OCI-LY7 (cell line): ENCODE results near the gene IL21R. TPM values are rescaled to one million over a fixed set of nuclear protein-coding genes. Genes with fewer than 3 reads are reported as not detected.

Experiments
- BruUV-seq: library from RNA; stranded (reverse); fragments of 400-500 nt; replicated peaks from 2 replicates; lab custom pipeline; 2021; lab: Mats Ljungman, UMichigan
- CTCF ChIA-PET: fragments of 300-600 bp; sonication (Branson Sonifier 250); formaldehyde crosslinking; loops from one replicate; lab custom pipeline; 2022; ENCODE audit warnings: antibody characterized with exemption; ENCODE audit not compliant: unreplicated experiment; lab: Charles Lee
- POLR2A ChIA-PET: fragments of 300-600 bp; sonication (Branson Sonifier 250); formaldehyde crosslinking; loops from one replicate; lab custom pipeline; 2022; ENCODE audit warnings: antibody characterized with exemption; lab: Charles Lee
- DNase-seq: peaks from one replicate; pipeline ENCODE4 v3.0.0-alpha.2; 2015; ENCODE audit warnings: low spot score
- H2AFZ ChIP-seq: fragments of 200-600 bp; sonication (generic), shearing (Covaris generic); 2 replicates; pipeline ENCODE4 v1.6.1; 2014; ENCODE audit warnings: mild to moderate bottlenecking, antibody characterized with exemption, low read length, moderate library complexity
- H3K27ac ChIP-seq: fragments of 200-600 bp; sonication (generic); 2 replicates; pipeline ENCODE4 v1.5.1; 2014; ENCODE audit warnings: mixed run types, low read depth, mild to moderate bottlenecking, moderate library complexity, low read length, inconsistent platforms; ENCODE audit not compliant: poor library complexity, severe bottlenecking
- H3K36me3 ChIP-seq: fragments of 200-600 bp; sonication (generic); 2 replicates; pipeline ENCODE4 v1.6.1; 2014; ENCODE audit warnings: mild to moderate bottlenecking, antibody characterized with exemption, low read length, moderate library complexity, mixed read lengths; ENCODE audit not compliant: insufficient read depth
- H3K4me1 ChIP-seq: fragments of 200-600 bp; sonication (generic); 2 replicates; pipeline ENCODE4 v1.5.1; 2014; ENCODE audit warnings: mild to moderate bottlenecking, low read length; ENCODE audit not compliant: insufficient read depth, poor library complexity, severe bottlenecking
- H3K4me2 ChIP-seq: fragments of 200-600 bp; sonication (generic); 2 replicates; pipeline ENCODE4 v1.6.1; 2014; ENCODE audit warnings: mild to moderate bottlenecking, low read length
- H3K4me3 ChIP-seq: fragments of 200-600 bp; sonication (generic); 2 replicates; pipeline ENCODE4 v1.5.1; 2014; ENCODE audit warnings: mild to moderate bottlenecking, low read depth, low read length; ENCODE audit not compliant: poor library complexity, severe bottlenecking
- H3K79me2 ChIP-seq: fragments of 200-600 bp; sonication (generic); 2 replicates; pipeline ENCODE4 v1.6.1; 2016; ENCODE audit warnings: low read depth, mild to moderate bottlenecking, low read length, moderate library complexity, mixed read lengths; ENCODE audit not compliant: insufficient read depth
- H3K9me2 ChIP-seq: fragments of 200-600 bp; sonication (generic); 2 replicates; pipeline ENCODE4 v1.6.1; 2016; ENCODE audit warnings: mild to moderate bottlenecking, low read length, mixed read lengths; ENCODE audit not compliant: insufficient read depth
- H3K9me3 ChIP-seq: fragments of 200-600 bp; sonication (generic); 2 replicates; pipeline ENCODE4 v1.6.1; 2014; ENCODE audit warnings: mild to moderate bottlenecking, mixed run types, low read length, mixed read lengths
- H4K20me1 ChIP-seq: fragments of 200-600 bp; sonication (generic); 2 replicates; pipeline ENCODE4 v1.6.1; 2014; ENCODE audit warnings: mild to moderate bottlenecking, antibody characterized with exemption, low read length, moderate library complexity, mixed read lengths; ENCODE audit not compliant: insufficient read depth
- EZH2phosphoT487 ChIP-seq: fragments of 200-600 bp; sonication (generic); IDR thresholded peaks from 2 replicates; pipeline ENCODE4 v1.6.1; 2018; ENCODE audit warnings: low read depth, borderline replicate concordance, mild to moderate bottlenecking, mixed run types, antibody characterized with exemption, low read length, moderate library complexity, mixed read lengths
- intact Hi-C: fragments of 100-400 bp; cut with micrococcal nuclease; formaldehyde crosslinking; loops from one replicate; pipeline ENCODE4 v1.10.0; 2022; ENCODE audit not compliant: unreplicated experiment
- total RNA-seq, 2 experiments: library from RNA; depleted of rRNA in 1 of 2; stranded (reverse); fragments of >200 nt in 1 of 2; shearing (Covaris generic) in 1 of 2; gene quantifications; 2 replicates each; pipeline ENCODE4 v1.2.3, GENCODE V29; 2014 to 2022
- TF ChIP-seq, protein P1 (sequence below): fragments of 200-600 bp; sonication (generic); conservative IDR thresholded peaks from 2 replicates; pipeline ENCODE4 v1.5.1; 2014; ENCODE audit warnings: mild to moderate bottlenecking, antibody characterized with exemption, low read length, moderate library complexity, mixed read lengths

The IL21R gene
- total RNA-seq, 2 experiments from 2014 or later: 10.0 to 47.0 TPM

DNA sequence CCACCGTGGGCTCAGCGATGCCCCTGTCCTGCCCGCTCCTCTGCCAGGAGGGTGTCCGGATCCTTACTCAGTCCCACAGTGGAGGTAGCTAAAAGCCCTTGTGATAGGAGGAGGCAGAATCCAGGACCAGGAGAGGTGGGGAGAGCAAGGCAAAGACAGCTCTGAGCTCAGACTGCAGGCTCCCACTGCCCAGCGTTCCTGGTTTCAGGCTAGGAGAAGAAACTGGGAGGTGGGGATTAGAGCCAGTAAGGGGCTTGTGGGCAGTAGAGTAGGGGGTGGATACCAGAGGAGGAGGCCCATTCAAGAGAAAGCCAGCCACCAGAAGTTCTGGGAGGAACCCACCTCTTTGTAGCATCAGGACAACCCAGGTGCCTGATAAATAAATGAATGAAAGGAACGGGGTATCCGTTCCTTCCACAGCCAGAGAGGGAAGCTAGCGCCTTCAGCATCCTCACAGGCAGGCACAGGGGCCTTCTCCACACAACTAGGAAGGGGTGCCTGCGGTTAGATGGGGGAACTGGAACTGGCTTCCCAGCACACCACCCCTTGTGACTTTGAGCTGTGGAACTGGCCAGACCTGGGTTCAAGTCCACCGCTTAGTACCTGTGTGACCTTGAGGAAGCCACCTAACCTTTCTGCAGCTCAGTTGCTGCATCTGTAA lies 2.3 kb downstream of the IL21R start:
- Histone ChIP-seq H3K36me3 (peaks cover 7% of the 10 kb centered on the region), H3K4me1 (peaks cover 93% of the 10 kb centered on the region), H3K4me3 (peak overlapping the region; percentile 74), H2AFZ (no peak overlapping the region), H3K9me3 (peaks cover under 1% of the 10 kb centered on the region; the same call in 1 of the 2 replicates), H3K79me2 (peaks cover 21% of the 10 kb centered on the region), H4K20me1 (no peaks in the 10 kb centered on the region), H3K27ac (peak overlapping the region; percentile 79), H3K9me2 (no peaks in the 10 kb centered on the region), H3K4me2 (peak overlapping the region; percentile 96)
- TF ChIP-seq, protein P1, sequence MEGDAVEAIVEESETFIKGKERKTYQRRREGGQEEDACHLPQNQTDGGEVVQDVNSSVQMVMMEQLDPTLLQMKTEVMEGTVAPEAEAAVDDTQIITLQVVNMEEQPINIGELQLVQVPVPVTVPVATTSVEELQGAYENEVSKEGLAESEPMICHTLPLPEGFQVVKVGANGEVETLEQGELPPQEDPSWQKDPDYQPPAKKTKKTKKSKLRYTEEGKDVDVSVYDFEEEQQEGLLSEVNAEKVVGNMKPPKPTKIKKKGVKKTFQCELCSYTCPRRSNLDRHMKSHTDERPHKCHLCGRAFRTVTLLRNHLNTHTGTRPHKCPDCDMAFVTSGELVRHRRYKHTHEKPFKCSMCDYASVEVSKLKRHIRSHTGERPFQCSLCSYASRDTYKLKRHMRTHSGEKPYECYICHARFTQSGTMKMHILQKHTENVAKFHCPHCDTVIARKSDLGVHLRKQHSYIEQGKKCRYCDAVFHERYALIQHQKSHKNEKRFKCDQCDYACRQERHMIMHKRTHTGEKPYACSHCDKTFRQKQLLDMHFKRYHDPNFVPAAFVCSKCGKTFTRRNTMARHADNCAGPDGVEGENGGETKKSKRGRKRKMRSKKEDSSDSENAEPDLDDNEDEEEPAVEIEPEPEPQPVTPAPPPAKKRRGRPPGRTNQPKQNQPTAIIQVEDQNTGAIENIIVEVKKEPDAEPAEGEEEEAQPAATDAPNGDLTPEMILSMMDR: no peak
- no peak for TF ChIP-seq EZH2phosphoT487
- POLR2A ChIA-PET: interaction anchor here (0.7 to 6.1 kb wide), 12 partner anchors 12 to 230 kb away, joined by 3 to 44 read pairs (median 4); partner anchors contain the start of gene KDM8
- CTCF ChIA-PET: interaction anchor here (0.8 to 2.1 kb wide), 3 partner anchors 23 to 172 kb away, joined by 3 to 11 read pairs (median 5); no protein-coding TSS in a partner anchor
- no TSS peak for BruUV-seq
- peak; percentile 42 for DNase-seq
- intact Hi-C loops: no loop called here

DNA sequence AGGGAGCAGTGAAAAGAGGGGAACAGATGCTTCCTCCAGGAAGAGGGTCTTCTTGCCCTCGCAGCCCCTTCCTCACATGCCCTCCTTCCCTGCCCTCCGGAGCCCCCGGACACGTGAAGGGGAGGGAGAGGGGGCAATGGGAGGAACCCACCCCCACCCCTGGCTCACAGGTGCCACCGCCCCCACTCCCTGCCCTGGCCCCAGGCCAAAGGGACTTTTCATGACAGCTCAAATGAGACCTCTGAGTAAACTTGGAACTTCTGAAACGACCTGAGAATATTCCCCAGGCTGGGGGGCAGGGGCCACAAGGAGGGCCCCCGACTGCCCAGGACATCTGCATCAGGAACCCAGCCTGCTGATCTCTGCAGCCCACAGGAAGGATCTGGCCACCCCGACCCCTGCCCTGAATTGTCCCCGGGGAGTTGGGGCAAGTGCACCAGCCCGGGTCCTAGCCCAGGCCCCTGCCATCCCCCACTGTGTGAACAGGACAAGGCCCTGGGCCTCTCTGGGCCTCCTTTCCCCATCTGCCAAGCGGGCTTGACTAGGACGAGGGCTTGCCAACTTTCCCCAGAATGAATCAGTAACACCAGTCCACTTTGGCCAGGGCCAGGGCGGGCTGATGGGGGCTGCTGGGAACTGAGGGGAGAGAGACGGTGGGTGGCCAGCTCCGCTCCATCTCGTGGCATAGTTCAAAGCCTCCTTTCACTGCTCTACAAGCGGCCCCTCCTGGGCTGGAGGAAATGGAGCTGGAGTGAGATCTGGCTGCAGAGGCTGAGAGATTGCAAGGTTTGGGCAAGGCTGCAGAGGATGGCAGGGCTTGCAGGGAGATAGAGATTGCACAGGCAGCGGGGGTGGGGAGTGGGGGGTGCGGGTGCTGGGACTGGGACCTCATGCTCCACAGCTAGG lies 3.8 kb downstream of the IL21R start:
- H3K27ac ChIP-seq: peak overlapping the region; percentile 20

More for the DNA sequence above, 3.8 kb downstream of the IL21R start:
- intact Hi-C loops: no loop called here
- no peak for TF ChIP-seq EZH2phosphoT487
- TF ChIP-seq, protein P1: no peak
- Histone ChIP-seq H3K4me2 (peak overlapping the region; percentile 96), H3K9me3 (peaks cover 11% of the 10 kb centered on the region; the same call in 1 of the 2 replicates), H3K9me2 (no peaks in the 10 kb centered on the region), H3K79me2 (peaks cover 33% of the 10 kb centered on the region), H2AFZ (no peak overlapping the region), H3K4me1 (peaks cover 78% of the 10 kb centered on the region), H4K20me1 (no peaks in the 10 kb centered on the region), H3K36me3 (peaks cover 22% of the 10 kb centered on the region), H3K4me3 (peak overlapping the region; percentile 43)
- ChIA-PET POLR2A (interaction anchor here (0.6 to 6.1 kb wide), 8 partner anchors 9 to 184 kb away, joined by 3 to 44 read pairs (median 6); partner anchors contain the start of gene NSMCE1), CTCF (interaction anchor here (1.1 to 2.1 kb wide), 2 partner anchors 21 to 22 kb away, joined by 5 to 11 read pairs; no protein-coding TSS in a partner anchor)
- peak; percentile 41 for DNase-seq
- no TSS peak for BruUV-seq
